ENCODE measurements around the gene ZNF112. TPM values are rescaled to one million over a fixed set of nuclear protein-coding genes. Genes with fewer than 3 reads are reported as not detected.
A peak's percentile ranks its signal among the peaks of the same experiment; 100 is the strongest.

ZNF112 gene
- total RNA-seq, 1 experiment from 2014 or later = 7.8 TPM

GRCh38 chr19:44303320-44303719 is 53.2 kb downstream of the ZNF112 start:
- peak overlapping the region; percentile 97 for H2AFZ ChIP-seq
- no peaks in the 10 kb centered on the region for H3K27me3 ChIP-seq (ENCODE audit: insufficient read depth, low read depth)
- H3K4me1 ChIP-seq (replicated peaks; ENCODE audit: insufficient read depth) = peaks cover 10% of the 10 kb centered on the region; the same call in 1 of the 2 replicates
- H3F3A ChIP-seq (ENCODE audit: insufficient read depth, low read depth) = peaks cover 9% of the 10 kb centered on the region; the same call in 1 of the 2 replicates
- TF ChIP-seq EZH2 (IDR thresholded peaks at IDR 0.05; ENCODE audit: low read depth) = no peak
- no peak for TF ChIP-seq CTCF (conservative IDR thresholded peaks at IDR 0.05)
- H4K20me1 ChIP-seq (ENCODE audit: insufficient read depth) = no peaks in the 10 kb centered on the region
- H3K4me3 ChIP-seq = peak overlapping the region; percentile 84
- H3K79me2 ChIP-seq (ENCODE audit: low read depth) = peaks cover 9% of the 10 kb centered on the region; the same call in 1 of the 2 replicates
- BruUV-seq (replicated peaks) = no TSS peak
- POLR2A ChIA-PET (ENCODE audit: unreplicated experiment) = no interaction called here
- peak overlapping the region; percentile 83 for H3K4me2 ChIP-seq
- H3K9me2 ChIP-seq (ENCODE audit: insufficient read depth) = no peaks in the 10 kb centered on the region
- no peak overlapping the region for H3K27ac ChIP-seq
- H3K9me3 ChIP-seq (ENCODE audit: insufficient read depth, low read depth) = no peaks in the 10 kb centered on the region; the same call in 1 of the 2 replicates
- CTCF ChIA-PET = no interaction called here
- intact Hi-C loops (cut with micrococcal nuclease; ENCODE audit: unreplicated experiment) = loop anchor here (5.0 to 10.0 kb wide), 3 partner anchors 91 to 319 kb away; partner anchors contain the start of genes ZNF155, ZNF225 and ZNF227
- 0 out of 2 replicates have a peak, but pooled peaks cover 10% of the 10 kb centered on the region for H3K36me3 ChIP-seq (ENCODE audit: low read depth)
- DNase-seq = no peak

- Histone ChIP-seq H3K4me3 (no peak overlapping the region), H3K9me2 (ENCODE audit: insufficient read depth) (no peaks in the 10 kb centered on the region; the same call in 1 of the 2 replicates), H4K20me1 (ENCODE audit: insufficient read depth) (no peaks in the 10 kb centered on the region), H3K9me3 (ENCODE audit: insufficient read depth, low read depth) (peaks cover 7% of the 10 kb centered on the region), H3K27me3 (ENCODE audit: insufficient read depth, low read depth) (no peaks in the 10 kb centered on the region), H3K36me3 (ENCODE audit: low read depth) (peaks cover 13% of the 10 kb centered on the region; the same call in 1 of the 2 replicates), H3K27ac (no peak overlapping the region), H3F3A (ENCODE audit: insufficient read depth, low read depth) (no peaks in the 10 kb centered on the region), H3K79me2 (ENCODE audit: low read depth) (no peaks in the 10 kb centered on the region), H2AFZ (no peak overlapping the region), H3K4me1 (replicated peaks; ENCODE audit: insufficient read depth) (0 out of 2 replicates have a peak, but pooled peaks cover 8% of the 10 kb centered on the region), H3K4me2 (no peak overlapping the region)
- no peak for DNase-seq
- intact Hi-C loops (cut with micrococcal nuclease; ENCODE audit: unreplicated experiment) = loop anchor here (1.0 kb wide), 1 partner anchor 22 kb away; no protein-coding TSS in a partner anchor
- POLR2A ChIA-PET (ENCODE audit: unreplicated experiment) = no interaction called here
- CTCF ChIA-PET = no interaction called here
- TF ChIP-seq EZH2 (IDR thresholded peaks at IDR 0.05; ENCODE audit: low read depth) = no peak
- BruUV-seq (replicated peaks) = no TSS peak
Measured at GRCh38 chr19:44284968-44285367, 71.5 kb downstream of the ZNF112 start.

GRCh38 chr19:44282846-44283245 is 73.6 kb downstream of the ZNF112 start:
- Histone ChIP-seq H2AFZ (no peak overlapping the region), H4K20me1 (ENCODE audit: insufficient read depth) (no peaks in the 10 kb centered on the region), H3K36me3 (ENCODE audit: low read depth) (0 out of 2 replicates have a peak, but pooled peaks cover 3% of the 10 kb centered on the region), H3K27me3 (ENCODE audit: insufficient read depth, low read depth) (no peaks in the 10 kb centered on the region), H3K9me3 (ENCODE audit: insufficient read depth, low read depth) (peaks cover 7% of the 10 kb centered on the region), H3F3A (ENCODE audit: insufficient read depth, low read depth) (no peaks in the 10 kb centered on the region), H3K9me2 (ENCODE audit: insufficient read depth) (no peaks in the 10 kb centered on the region; the same call in 1 of the 2 replicates), H3K4me2 (no peak overlapping the region), H3K4me1 (replicated peaks; ENCODE audit: insufficient read depth) (0 out of 2 replicates have a peak, but pooled peaks cover 8% of the 10 kb centered on the region), H3K27ac (no peak overlapping the region), H3K4me3 (no peak overlapping the region), H3K79me2 (ENCODE audit: low read depth) (no peaks in the 10 kb centered on the region)
- BruUV-seq (replicated peaks) = no TSS peak
- intact Hi-C loops (cut with micrococcal nuclease; ENCODE audit: unreplicated experiment) = no loop called here
- TF ChIP-seq EZH2 (IDR thresholded peaks at IDR 0.05; ENCODE audit: low read depth) (no peak), CTCF (conservative IDR thresholded peaks at IDR 0.05) (no peak)
- ChIA-PET CTCF (no interaction called here), POLR2A (ENCODE audit: unreplicated experiment) (no interaction called here)
- peak in 1 of 2 experiments; percentile 55 for DNase-seq

Data from PC-9 (cell line).